ENCODE data around the gene CSN2.

GRCh38 chr4:69965628-69966027, at the start of gene CSN2:
- TF ChIP-seq EZH2 (IDR thresholded peaks at IDR 0.05; ENCODE audit: borderline replicate concordance, insufficient read depth, low read length, poor library complexity, severe bottlenecking) (no peak), CTCF (IDR thresholded peaks at IDR 0.05; ENCODE audit: poor library complexity, severe bottlenecking) (no peak), SMC3 (conservative IDR thresholded peaks at IDR 0.05; ENCODE audit: poor library complexity) (no peak), REST (IDR thresholded peaks at IDR 0.05; ENCODE audit: borderline replicate concordance) (no peak), EP300 (conservative IDR thresholded peaks at IDR 0.05; ENCODE audit: poor library complexity, severe bottlenecking) (no peak), MXI1 (conservative IDR thresholded peaks at IDR 0.05; ENCODE audit: poor library complexity, severe bottlenecking) (no peak), POLR2AphosphoS5 (IDR thresholded peaks at IDR 0.05) (no peak), TAF1 (IDR thresholded peaks at IDR 0.05; ENCODE audit: low read depth) (no peak)
